Vagina (tissue), 2 donors: ENCODE data around the gene SNRPA1.

Source experiments
- POLR2A ChIP-seq, 2 donors: fragments of 450-650 bp; IDR thresholded peaks; one replicate each; pipeline ENCODE4 v1.6.1; 2017; ENCODE audit warnings: antibody characterized with exemption in 2 of 2, mild to moderate bottlenecking in 2 of 2, moderate library complexity in 2 of 2
- POLR2AphosphoS5 ChIP-seq, 2 donors: sonication (generic); formaldehyde crosslinking; IDR thresholded peaks; one replicate each; pipeline ENCODE4 v1.9.0; 2017; ENCODE audit warnings: antibody characterized with exemption in 2 of 2, mild to moderate bottlenecking in 2 of 2, low read depth in 1 of 2; ENCODE audit not compliant: insufficient read depth in 1 of 2

DNA sequence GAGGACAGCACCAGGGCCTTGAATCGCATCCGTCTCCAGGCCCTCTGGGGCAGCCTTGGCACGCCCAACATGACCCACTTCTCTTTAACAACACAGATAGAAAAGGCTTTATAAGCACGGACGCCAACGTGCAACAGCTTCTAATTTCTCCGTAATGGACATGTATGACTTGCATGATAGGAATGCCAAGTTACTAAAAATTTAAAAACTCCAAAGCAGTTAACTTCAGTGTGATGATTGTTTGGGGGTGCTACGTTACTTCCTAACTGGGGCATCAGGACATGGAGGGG is 30.9 kb upstream of the SNRPA1 start:
- TF ChIP-seq POLR2AphosphoS5 (IDR thresholded peaks at IDR 0.05; ENCODE audit: insufficient read depth in 1 of 2, low read depth in 1 of 2) (no peak), POLR2A (IDR thresholded peaks at IDR 0.05) (no peak)
